Skeletal muscle satellite cell (primary cell): Measurements from ENCODE around the gene PCSK9.
"Not testable (repeated sequence)": the region's sequence is repeated elsewhere in the genome, so short reads cannot be mapped to it uniquely, and the experiment has no call there.

Experiments
- H3K27me3 ChIP-seq: 2 replicates; pipeline ENCODE4 v1.7.0; 2013; ENCODE audit warnings: low read length; ENCODE audit not compliant: control insufficient read depth, insufficient read depth
- H3K36me3 ChIP-seq: 2 replicates; pipeline ENCODE4 v1.7.0; 2013; ENCODE audit warnings: mild to moderate bottlenecking, control low read depth, low read length; ENCODE audit not compliant: insufficient read depth
- H3K4me1 ChIP-seq: 2 replicates; pipeline ENCODE4 v1.7.0; 2013; ENCODE audit warnings: low read length; ENCODE audit not compliant: control insufficient read depth, insufficient read depth
- H3K4me2 ChIP-seq: 2 replicates; pipeline ENCODE4 v1.7.0; 2013; ENCODE audit warnings: mild to moderate bottlenecking, low read length
- H3K4me3 ChIP-seq: 2 replicates; pipeline ENCODE4 v1.7.0; 2013; ENCODE audit warnings: low read length
- H3K9ac ChIP-seq: 2 replicates; pipeline ENCODE4 v1.7.0; 2013; ENCODE audit warnings: mild to moderate bottlenecking, low read depth, low read length, moderate library complexity
- H3K9me3 ChIP-seq: replicated peaks from 2 replicates; pipeline ENCODE4 v1.7.0; 2013; ENCODE audit warnings: mild to moderate bottlenecking, control low read depth, low read length

PCSK9 gene

GRCh38 chr1:55095095-55095494, 55.7 kb downstream of the PCSK9 start:
- Histone ChIP-seq H3K4me2 (no peak overlapping the region), H3K4me3 (no peak overlapping the region), H3K27me3 (no peaks in the 10 kb centered on the region), H3K9ac (no peak overlapping the region), H3K4me1 (no peaks in the 10 kb centered on the region), H3K36me3 (peaks cover 92% of the 10 kb centered on the region), H3K9me3 (no peaks in the 10 kb centered on the region)

- Histone ChIP-seq H3K9me3 (no peaks in the 10 kb centered on the region), H3K36me3 (peaks cover 76% of the 10 kb centered on the region), H3K9ac (no peak overlapping the region), H3K4me1 (no peaks in the 10 kb centered on the region), H3K27me3 (no peaks in the 10 kb centered on the region), H3K4me2 (no peak overlapping the region), H3K4me3 (no peak overlapping the region)
These were observed 64.5 kb downstream of the PCSK9 start for GRCh38 chr1:55103891-55104290.

GRCh38 chr1:55107101-55107500, 67.8 kb downstream of the PCSK9 start:
- Histone ChIP-seq H3K9ac (no peak overlapping the region), H3K4me2 (no peak overlapping the region), H3K4me3 (no peak overlapping the region), H3K9me3 (no peaks in the 10 kb centered on the region), H3K4me1 (no peaks in the 10 kb centered on the region), H3K27me3 (no peaks in the 10 kb centered on the region), H3K36me3 (peaks cover 65% of the 10 kb centered on the region)

DNA sequence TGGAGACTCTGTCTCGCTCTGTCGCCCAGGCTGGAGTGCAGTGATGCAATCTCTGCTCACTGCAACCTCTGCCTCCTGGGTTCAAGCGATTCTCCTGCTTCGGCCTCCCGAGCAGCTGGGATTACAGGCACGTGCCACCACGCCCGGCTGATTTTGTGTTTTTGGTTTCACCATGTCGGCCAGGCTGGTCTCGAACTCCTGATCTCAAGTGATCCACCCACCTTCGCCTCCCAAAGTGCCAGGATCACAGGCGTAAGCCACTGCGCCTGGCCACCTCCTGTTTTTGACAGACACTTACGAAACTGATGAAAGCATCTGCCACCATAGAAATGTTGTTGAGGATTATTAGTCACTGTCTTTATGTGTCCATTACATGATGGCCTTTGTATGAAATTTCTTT, 69.7 kb downstream of the PCSK9 start:
- H3K4me3 ChIP-seq, H3K9me3 ChIP-seq, H3K4me1 ChIP-seq, H3K4me2 ChIP-seq, H3K9ac ChIP-seq, H3K27me3 ChIP-seq: not testable (repeated sequence)
- peaks cover 58% of the 10 kb centered on the region for H3K36me3 ChIP-seq
